OCI-LY1 (cell line): ENCODE results near the gene PRRG4.

Experiments
- H2AFZ ChIP-seq: fragments of 200-600 bp; sonication (generic), shearing (Covaris generic); 2 replicates; pipeline ENCODE4 v1.6.0; 2014; ENCODE audit warnings: antibody characterized with exemption, mild to moderate bottlenecking, low read length
- H3F3A ChIP-seq: fragments of 200-600 bp; sonication (generic), shearing (Covaris generic); 2 replicates; pipeline ENCODE4 v1.6.0; 2014; ENCODE audit warnings: mild to moderate bottlenecking, antibody characterized with exemption, low read length, moderate library complexity; ENCODE audit not compliant: insufficient read depth
- H3K27ac ChIP-seq: fragments of 200-600 bp; sonication (generic); 2 replicates; pipeline ENCODE4 v1.5.1; 2014; ENCODE audit warnings: low read length, mixed run types, mild to moderate bottlenecking, low read depth; ENCODE audit not compliant: poor library complexity, severe bottlenecking
- H3K27me3 ChIP-seq: fragments of 200-600 bp; sonication (generic); 2 replicates; pipeline ENCODE4 v1.6.0; 2014; ENCODE audit warnings: antibody characterized with exemption, mild to moderate bottlenecking, low read length, moderate library complexity; ENCODE audit not compliant: insufficient read depth
- H3K36me3 ChIP-seq: fragments of 200-600 bp; sonication (generic); 2 replicates; pipeline ENCODE4 v1.6.1; 2014; ENCODE audit warnings: mild to moderate bottlenecking, antibody characterized with exemption, low read length, moderate library complexity, mixed read lengths; ENCODE audit not compliant: insufficient read depth
- H3K4me1 ChIP-seq: fragments of 200-600 bp; sonication (generic); 2 replicates; pipeline ENCODE4 v1.5.1; 2014; ENCODE audit warnings: mild to moderate bottlenecking, low read length, moderate library complexity; ENCODE audit not compliant: insufficient read depth, severe bottlenecking
- H3K4me2 ChIP-seq: fragments of 200-600 bp; sonication (generic), shearing (Covaris generic); 2 replicates; pipeline ENCODE4 v1.6.1; 2014; ENCODE audit warnings: low read length
- H3K4me3 ChIP-seq: fragments of 200-600 bp; sonication (generic); 2 replicates; pipeline ENCODE4 v1.5.1; 2014; ENCODE audit warnings: low read length, low read depth, mild to moderate bottlenecking, mixed read lengths; ENCODE audit not compliant: poor library complexity, severe bottlenecking
- H3K79me2 ChIP-seq: fragments of 200-600 bp; shearing (Covaris generic); 2 replicates; pipeline ENCODE4 v1.6.1; 2016; ENCODE audit warnings: mixed run types, low read length, mixed read lengths; ENCODE audit not compliant: insufficient read depth
- H3K9ac ChIP-seq: fragments of 200-600 bp; sonication (generic), shearing (Covaris generic); 2 replicates; pipeline ENCODE4 v1.6.1; 2014; ENCODE audit warnings: mild to moderate bottlenecking, low read length, mixed read lengths
- H3K9me2 ChIP-seq: fragments of 200-600 bp; sonication (generic), shearing (Covaris generic); 2 replicates; pipeline ENCODE4 v1.6.1; 2014; ENCODE audit warnings: low read depth, mild to moderate bottlenecking, low read length, mixed read lengths
- H3K9me3 ChIP-seq: fragments of 200-600 bp; shearing (Covaris generic); 2 replicates; pipeline ENCODE4 v1.6.1; 2014; ENCODE audit warnings: low read length, mixed read lengths
- H4K20me1 ChIP-seq: fragments of 200-600 bp; sonication (generic), shearing (Covaris generic); 2 replicates; pipeline ENCODE4 v1.6.0; 2016; ENCODE audit warnings: mild to moderate bottlenecking, low read length; ENCODE audit not compliant: insufficient read depth
- CTCF ChIP-seq: fragments of 200-600 bp; sonication (generic), shearing (Covaris generic); IDR thresholded peaks from 2 replicates; pipeline ENCODE4 v1.5.1; 2017; ENCODE audit warnings: mild to moderate bottlenecking, antibody characterized with exemption, low read length, moderate library complexity, mixed read lengths
- EZH2 ChIP-seq: fragments of 200-600 bp; sonication (generic), shearing (Covaris generic); IDR thresholded peaks from 2 replicates; pipeline ENCODE4 v1.8.0; 2017; ENCODE audit warnings: borderline replicate concordance, mixed run types, mild to moderate bottlenecking, antibody characterized with exemption, low read length, moderate library complexity, mixed read lengths

The PRRG4 gene

DNA sequence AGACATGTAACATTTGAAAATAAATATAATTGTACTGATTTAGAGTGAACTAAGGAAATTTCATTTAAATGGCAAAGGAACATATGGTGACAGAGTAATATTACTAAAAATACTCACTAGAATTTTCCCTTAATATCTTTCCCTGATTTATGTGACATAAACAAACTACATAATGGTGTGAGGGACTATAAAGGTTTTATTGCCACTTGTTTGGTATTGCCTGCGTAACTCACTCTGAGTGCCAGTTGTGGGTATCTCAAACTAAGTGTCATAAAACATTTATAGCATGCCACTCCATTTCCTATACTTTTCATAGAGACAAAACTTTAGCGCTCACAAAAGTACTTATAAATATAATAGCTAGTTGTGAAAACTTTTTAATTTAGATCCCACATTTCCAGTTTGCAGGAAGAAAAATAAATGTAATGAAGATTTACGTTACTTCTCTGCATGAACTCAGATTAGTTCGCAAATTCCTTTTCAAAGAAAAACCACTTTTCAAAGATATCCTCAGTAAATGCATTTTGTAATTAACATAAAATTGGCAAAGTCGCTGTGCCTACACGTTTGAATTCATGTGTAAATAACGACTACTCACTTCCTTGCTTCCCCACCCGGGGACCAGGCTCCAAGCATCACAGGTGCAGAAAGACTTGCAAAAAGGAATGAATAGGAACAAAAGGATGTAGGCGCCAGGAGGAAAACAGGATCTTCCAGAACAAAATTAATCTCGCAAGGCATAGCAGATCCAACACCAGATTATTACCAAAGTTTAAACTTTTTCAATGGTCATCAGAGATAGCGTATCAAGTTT lies 61.3 kb downstream of the PRRG4 start:
- no peaks in the 10 kb centered on the region for H4K20me1 ChIP-seq
- no peak overlapping the region for H3K9ac ChIP-seq
- H3K27ac ChIP-seq: no peak overlapping the region

DNA sequence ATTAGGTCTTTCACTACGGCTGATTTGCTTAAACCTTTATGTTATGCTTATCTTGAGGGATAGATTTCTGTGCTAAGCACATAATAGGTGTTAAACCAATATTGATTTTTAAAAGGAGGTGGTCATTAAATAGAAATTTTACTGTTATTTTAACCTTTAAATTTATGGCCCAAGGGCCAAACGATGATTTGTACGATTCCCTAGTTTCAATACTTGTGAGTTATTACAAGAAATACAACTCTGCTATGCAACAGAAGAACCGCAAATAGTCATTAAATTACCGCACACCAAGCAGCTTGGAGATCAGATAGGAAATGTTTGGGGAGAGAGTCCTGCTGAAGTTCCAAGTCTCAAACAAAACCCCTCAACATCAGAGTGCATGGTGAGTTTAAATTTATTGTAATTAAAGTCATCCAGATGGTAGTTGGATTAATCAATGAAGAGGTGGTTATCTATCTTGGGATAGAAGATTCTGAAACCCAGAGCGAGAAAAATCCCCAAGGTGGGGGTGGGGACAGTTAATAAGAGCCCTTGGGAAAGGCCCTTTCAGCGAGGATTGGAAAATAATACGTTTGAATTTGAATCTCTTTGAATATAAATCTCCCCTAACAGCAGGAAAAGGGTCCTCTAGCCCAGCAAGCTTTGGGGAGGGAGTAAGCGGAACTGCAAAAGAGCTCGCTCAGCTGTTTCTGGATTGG lies 62.1 kb downstream of the PRRG4 start:
- Histone ChIP-seq H3F3A (no peaks in the 10 kb centered on the region), H3K36me3 (no peaks in the 10 kb centered on the region), H2AFZ (peak overlapping the region; percentile 51), H3K4me1 (peaks cover 27% of the 10 kb centered on the region), H3K9ac (peak overlapping the region; percentile 75), H3K9me3 (no peaks in the 10 kb centered on the region), H3K27me3 (no peaks in the 10 kb centered on the region), H3K27ac (no peak overlapping the region), H3K4me3 (peak overlapping the region; percentile 93), H4K20me1 (no peaks in the 10 kb centered on the region), H3K4me2 (peak overlapping the region; percentile 79), H3K79me2 (peaks cover 29% of the 10 kb centered on the region), H3K9me2 (no peaks in the 10 kb centered on the region)
- TF ChIP-seq CTCF (no peak), EZH2 (no peak)

More for the DNA sequence above, 61.3 kb downstream of the PRRG4 start:
- H3K9me3 ChIP-seq: no peaks in the 10 kb centered on the region
- H3K27me3 ChIP-seq: no peaks in the 10 kb centered on the region
- H3K9me2 ChIP-seq: no peaks in the 10 kb centered on the region
- 0 out of 2 replicates have a peak overlapping the region, but pooled peaks have one; percentile 79 for H3K4me2 ChIP-seq
- no peak overlapping the region for H3K4me3 ChIP-seq
- H3K4me1 ChIP-seq: peaks cover 27% of the 10 kb centered on the region
- H2AFZ ChIP-seq: no peak overlapping the region
- peaks cover 21% of the 10 kb centered on the region for H3K79me2 ChIP-seq
- H3F3A ChIP-seq: no peaks in the 10 kb centered on the region
- H3K36me3 ChIP-seq: no peaks in the 10 kb centered on the region
- no peak for TF ChIP-seq EZH2
- no peak for TF ChIP-seq CTCF

- Histone ChIP-seq H2AFZ (peak within 1 kb of the TSS; percentile 51), H3K79me2 (peaks cover 36% of the 10 kb centered on the region), H3K4me1 (peaks cover 27% of the 10 kb centered on the region), H3K4me2 (peak within 1 kb of the TSS; percentile 90), H3K9me2 (no peaks in the 10 kb centered on the region), H4K20me1 (no peaks in the 10 kb centered on the region), H3K27me3 (no peaks in the 10 kb centered on the region), H3K9ac (peak within 1 kb of the TSS; percentile 98), H3K9me3 (no peaks in the 10 kb centered on the region), H3F3A (no peaks in the 10 kb centered on the region), H3K4me3 (peak within 1 kb of the TSS; percentile 93), H3K36me3 (no peaks in the 10 kb centered on the region), H3K27ac (peak within 1 kb of the TSS; percentile 64)
- TF ChIP-seq CTCF (no peak), EZH2 (no peak)
Observed at GRCh38 chr11:32892355-32893092, 62.8 kb downstream of the PRRG4 start, which contains the start of gene QSER1. Gene QSER1, plus strand, starts transcription at chr11:32892811. Its CDS starts 315 bp downstream, at chr11:32893126.
